Measurements from ENCODE around the gene VGLL4. TPM values are rescaled to one million over a fixed set of nuclear protein-coding genes. Genes with fewer than 3 reads are reported as not detected.

The VGLL4 gene
- total RNA-seq, 2 experiments from 2014 or later, result 36.1 to 74.5 TPM

DNA sequence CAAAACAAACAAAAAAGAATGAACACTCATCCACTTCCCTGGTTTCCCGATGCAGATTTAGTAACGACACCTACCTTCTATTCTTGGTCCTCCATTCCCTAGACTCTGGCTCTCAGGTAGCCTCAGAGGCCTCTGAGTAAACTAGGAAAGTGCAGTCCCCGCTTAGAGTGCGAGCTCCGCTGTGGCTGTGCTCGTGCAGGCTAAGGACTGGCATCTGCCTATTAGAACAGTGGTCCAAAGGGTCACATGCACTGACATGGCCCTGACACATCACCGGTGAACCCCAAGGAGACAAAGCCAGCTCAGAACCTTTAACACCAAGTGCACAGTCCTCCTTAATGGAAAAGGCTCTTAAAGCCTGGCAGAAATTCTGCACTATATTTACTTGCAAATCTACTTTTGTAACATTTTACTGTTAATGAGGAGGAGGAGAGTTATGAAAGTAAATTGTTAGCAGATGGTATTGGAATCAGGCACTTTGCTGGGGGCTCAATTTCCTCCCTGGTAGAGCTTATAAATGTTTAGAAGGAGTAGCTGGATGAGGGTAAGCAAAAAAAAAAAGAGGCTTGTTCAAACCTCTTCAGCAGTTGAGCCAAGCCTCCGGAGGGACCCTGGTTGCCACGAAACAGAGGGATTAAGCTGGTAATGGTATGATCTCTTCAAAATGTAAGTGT is 31.1 kb downstream of the VGLL4 start:
- H3K9me3 ChIP-seq (ENCODE audit: low read length), result no peaks in the 10 kb centered on the region
- no peaks in the 10 kb centered on the region for H3K9me2 ChIP-seq (ENCODE audit: insufficient read depth, low read length)
- DNase-seq (ENCODE audit: low spot score), result no peak
- H3K36me3 ChIP-seq (ENCODE audit: insufficient read depth, low read length), result no peaks in the 10 kb centered on the region
- ChIA-PET POLR2A (interaction anchor here (0.6 to 0.8 kb wide), 3 partner anchors 11 to 415 kb away, joined by 3 to 6 read pairs (median 3); no protein-coding TSS in a partner anchor), CTCF (ENCODE audit: unreplicated experiment) (interaction anchor here (0.9 kb wide), 1 partner anchor 14 kb away, joined by 3 read pairs; no protein-coding TSS in a partner anchor)
- intact Hi-C loops (cut with micrococcal nuclease; ENCODE audit: unreplicated experiment), result no loop called here
- H3K79me2 ChIP-seq (ENCODE audit: insufficient read depth, low read depth, low read length), result peaks cover 71% of the 10 kb centered on the region; the same call in 1 of the 2 replicates
- peaks cover 37% of the 10 kb centered on the region for H4K20me1 ChIP-seq (ENCODE audit: insufficient read depth, low read length)
- H3K4me3 ChIP-seq (ENCODE audit: low read depth, low read length, poor library complexity, severe bottlenecking), result no peak overlapping the region
- no TSS peak for BruUV-seq (replicated peaks)
- no peak overlapping the region for H3K27ac ChIP-seq (ENCODE audit: low read depth, low read length, poor library complexity, severe bottlenecking)
- no peak for TF ChIP-seq EZH2phosphoT487 (IDR thresholded peaks at IDR 0.05; ENCODE audit: borderline replicate concordance, low read depth, low read length)
- TF ChIP-seq, protein P1, sequence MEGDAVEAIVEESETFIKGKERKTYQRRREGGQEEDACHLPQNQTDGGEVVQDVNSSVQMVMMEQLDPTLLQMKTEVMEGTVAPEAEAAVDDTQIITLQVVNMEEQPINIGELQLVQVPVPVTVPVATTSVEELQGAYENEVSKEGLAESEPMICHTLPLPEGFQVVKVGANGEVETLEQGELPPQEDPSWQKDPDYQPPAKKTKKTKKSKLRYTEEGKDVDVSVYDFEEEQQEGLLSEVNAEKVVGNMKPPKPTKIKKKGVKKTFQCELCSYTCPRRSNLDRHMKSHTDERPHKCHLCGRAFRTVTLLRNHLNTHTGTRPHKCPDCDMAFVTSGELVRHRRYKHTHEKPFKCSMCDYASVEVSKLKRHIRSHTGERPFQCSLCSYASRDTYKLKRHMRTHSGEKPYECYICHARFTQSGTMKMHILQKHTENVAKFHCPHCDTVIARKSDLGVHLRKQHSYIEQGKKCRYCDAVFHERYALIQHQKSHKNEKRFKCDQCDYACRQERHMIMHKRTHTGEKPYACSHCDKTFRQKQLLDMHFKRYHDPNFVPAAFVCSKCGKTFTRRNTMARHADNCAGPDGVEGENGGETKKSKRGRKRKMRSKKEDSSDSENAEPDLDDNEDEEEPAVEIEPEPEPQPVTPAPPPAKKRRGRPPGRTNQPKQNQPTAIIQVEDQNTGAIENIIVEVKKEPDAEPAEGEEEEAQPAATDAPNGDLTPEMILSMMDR (conservative IDR thresholded peaks at IDR 0.05; ENCODE audit: low read length), result no peak
- no peak overlapping the region for H3K4me2 ChIP-seq (ENCODE audit: low read length)
- H3K4me1 ChIP-seq (ENCODE audit: insufficient read depth, low read length, poor library complexity, severe bottlenecking), result peaks cover 13% of the 10 kb centered on the region
- no peak overlapping the region for H2AFZ ChIP-seq (ENCODE audit: low read length)

DNA sequence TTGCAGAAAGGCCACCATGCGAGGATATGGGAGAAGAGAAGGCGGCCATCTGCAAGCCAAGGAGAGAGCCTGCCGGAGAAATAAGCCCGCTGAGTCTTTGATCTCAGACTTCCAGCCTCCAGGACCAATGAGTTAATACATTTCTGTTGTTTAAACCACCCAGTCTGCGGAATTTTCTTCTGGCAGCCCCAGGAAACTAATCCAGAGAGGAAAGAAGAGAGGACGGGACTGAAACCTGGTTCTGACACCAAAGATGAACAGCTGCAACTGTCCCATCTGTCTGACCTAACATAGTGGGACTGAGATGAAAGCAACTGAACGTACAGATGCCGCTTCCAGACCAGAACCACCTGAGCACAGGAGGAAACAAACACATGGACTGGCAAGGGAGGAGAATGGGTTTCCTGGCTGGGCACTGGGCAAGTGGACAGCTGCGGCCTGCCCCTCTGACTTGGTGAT is 32.3 kb downstream of the VGLL4 start:
- intact Hi-C loops (cut with micrococcal nuclease; ENCODE audit: unreplicated experiment), result no loop called here
- Histone ChIP-seq H3K79me2 (ENCODE audit: insufficient read depth, low read depth, low read length) (peaks cover 70% of the 10 kb centered on the region; the same call in 1 of the 2 replicates), H4K20me1 (ENCODE audit: insufficient read depth, low read length) (peaks cover 31% of the 10 kb centered on the region; the same call in 1 of the 2 replicates), H3K4me2 (ENCODE audit: low read length) (no peak overlapping the region), H3K4me3 (ENCODE audit: low read depth, low read length, poor library complexity, severe bottlenecking) (no peak overlapping the region), H3K9me2 (ENCODE audit: insufficient read depth, low read length) (no peaks in the 10 kb centered on the region), H2AFZ (ENCODE audit: low read length) (no peak overlapping the region), H3K4me1 (ENCODE audit: insufficient read depth, low read length, poor library complexity, severe bottlenecking) (peaks cover 25% of the 10 kb centered on the region), H3K27ac (ENCODE audit: low read depth, low read length, poor library complexity, severe bottlenecking) (no peak overlapping the region), H3K9me3 (ENCODE audit: low read length) (no peaks in the 10 kb centered on the region), H3K36me3 (ENCODE audit: insufficient read depth, low read length) (0 out of 2 replicates have a peak, but pooled peaks cover 8% of the 10 kb centered on the region)
- TF ChIP-seq, protein P1 (conservative IDR thresholded peaks at IDR 0.05; ENCODE audit: low read length), result no peak
- no peak for TF ChIP-seq EZH2phosphoT487 (IDR thresholded peaks at IDR 0.05; ENCODE audit: borderline replicate concordance, low read depth, low read length)
- CTCF ChIA-PET (ENCODE audit: unreplicated experiment), result no interaction called here
- POLR2A ChIA-PET, result interaction anchor here (0.6 kb wide), 1 partner anchor 338 kb away, joined by 4 read pairs; no protein-coding TSS in a partner anchor
- no peak for DNase-seq (ENCODE audit: low spot score)
- no TSS peak for BruUV-seq (replicated peaks)

All from OCI-LY7 (cell line).